Ascending aorta (tissue), 2 donors: ENCODE data around the gene CRIP3. TPM values are rescaled to one million over a fixed set of nuclear protein-coding genes. Genes with fewer than 3 reads are reported as not detected.

Experiments used
- DNase-seq, 2 donors: peaks; one replicate each; pipeline ENCODE4 v3.0.0-alpha.2; 2019; ENCODE audit warnings: low spot score in 2 of 2
- H3K27ac ChIP-seq, 2 donors: fragments of 200-600 bp; sonication (generic); one replicate each; pipeline ENCODE4 v1.5.1; 2016 to 2017; ENCODE audit warnings: mild to moderate bottlenecking in 1 of 2
- H3K27me3 ChIP-seq: fragments of 200-600 bp; sonication (generic); one replicate; pipeline ENCODE4 v1.5.1; 2017
- H3K36me3 ChIP-seq, 2 donors: fragments of 200-600 bp; sonication (generic); one replicate each; pipeline ENCODE4 v1.5.1; 2016
- H3K4me1 ChIP-seq, 2 donors: fragments of 200-600 bp; sonication (generic); one replicate each; pipeline ENCODE4 v1.5.1; 2016 to 2017; ENCODE audit warnings: mild to moderate bottlenecking in 1 of 2
- H3K4me3 ChIP-seq, 2 donors: fragments of 200-600 bp; sonication (generic); one replicate each; pipeline ENCODE4 v1.5.1; 2016 to 2017; ENCODE audit warnings: mild to moderate bottlenecking in 1 of 2
- H3K9me3 ChIP-seq, 2 donors: fragments of 200-600 bp; sonication (generic); one replicate each; pipeline ENCODE4 v1.5.1; 2016
- CTCF ChIP-seq, 3 experiments: fragments of 200-600 bp in 2 of 3; fragments of 450-650 bp in 1 of 3; sonication (generic) in 2 of 3; IDR thresholded peaks; one replicate each; pipeline ENCODE4 v1.5.1; 2016 to 2019; ENCODE audit warnings: antibody characterized with exemption in 3 of 3, mild to moderate bottlenecking in 1 of 3, moderate library complexity in 1 of 3
- intact Hi-C: fragments of 100-400 bp; cut with DNase I; formaldehyde crosslinking; loops from one replicate; pipeline ENCODE4 v1.15.1; 2023
- total RNA-seq: library from RNA; depleted of rRNA; stranded (reverse); fragments of >200 nt; gene quantifications from one replicate; pipeline ENCODE4 v1.1.0, GENCODE V29; 2016

CRIP3 gene
- total RNA-seq, 1 donor from 2014 or later, result not detected

- no peaks in the 10 kb centered on the region for H3K36me3 ChIP-seq
- TF ChIP-seq CTCF (IDR thresholded peaks at IDR 0.05), result no peak
- intact Hi-C loops, result no loop called here
- H3K9me3 ChIP-seq, result no peaks in the 10 kb centered on the region
- no peak overlapping the region for H3K4me3 ChIP-seq
- DNase-seq, result no peak
- no peaks in the 10 kb centered on the region for H3K4me1 ChIP-seq
- peaks cover 7% of the 10 kb centered on the region for H3K27me3 ChIP-seq
- H3K27ac ChIP-seq, result no peak overlapping the region
These were observed 40.8 kb downstream of the CRIP3 start for GRCh38 chr6:43267619-43268354.

GRCh38 chr6:43265564-43265963 is 43.1 kb downstream of the CRIP3 start:
- DNase-seq, result no peak
- H3K4me1 ChIP-seq, result no peaks in the 10 kb centered on the region
- H3K27ac ChIP-seq, result no peak overlapping the region
- H3K36me3 ChIP-seq, result no peaks in the 10 kb centered on the region
- peaks cover 7% of the 10 kb centered on the region for H3K27me3 ChIP-seq
- H3K9me3 ChIP-seq, result no peaks in the 10 kb centered on the region
- intact Hi-C loops, result no loop called here
- no peak for TF ChIP-seq CTCF (IDR thresholded peaks at IDR 0.05)
- no peak overlapping the region for H3K4me3 ChIP-seq

- intact Hi-C loops, result no loop called here
These were observed 44.0 kb downstream of the CRIP3 start for GRCh38 chr6:43264599-43265145.

GRCh38 chr6:43263314-43264178 is 45.1 kb downstream of the CRIP3 start:
- Histone ChIP-seq H3K36me3 (no peaks in the 10 kb centered on the region), H3K4me1 (no peaks in the 10 kb centered on the region), H3K27ac (no peak overlapping the region), H3K27me3 (no peaks in the 10 kb centered on the region), H3K4me3 (no peak overlapping the region), H3K9me3 (no peaks in the 10 kb centered on the region)
- peak; percentile 42 to 58 (median 47) for TF ChIP-seq CTCF (IDR thresholded peaks at IDR 0.05)
- peak in 1 of 2 donors; percentile 74 for DNase-seq
- intact Hi-C loops, result no loop called here

More at GRCh38 chr6:43264599-43265145, 44.0 kb downstream of the CRIP3 start:
- Histone ChIP-seq H3K36me3 (no peaks in the 10 kb centered on the region), H3K27ac (no peak overlapping the region), H3K4me3 (no peak overlapping the region), H3K9me3 (no peaks in the 10 kb centered on the region), H3K27me3 (peaks cover 4% of the 10 kb centered on the region), H3K4me1 (no peaks in the 10 kb centered on the region)
- no peak for DNase-seq
- TF ChIP-seq CTCF (IDR thresholded peaks at IDR 0.05), result no peak

- Histone ChIP-seq H3K36me3 (no peaks in the 10 kb centered on the region), H3K9me3 (no peaks in the 10 kb centered on the region), H3K4me3 (no peak overlapping the region), H3K27me3 (no peaks in the 10 kb centered on the region), H3K27ac (no peak overlapping the region), H3K4me1 (no peaks in the 10 kb centered on the region)
- intact Hi-C loops, result no loop called here
- DNase-seq, result no peak
- no peak for TF ChIP-seq CTCF (IDR thresholded peaks at IDR 0.05)
These were observed 45.8 kb downstream of the CRIP3 start for GRCh38 chr6:43262780-43263313.
